Esophagus squamous epithelium (tissue), 5 donors: ENCODE data around the gene KDM1B. TPM values are rescaled to one million over a fixed set of nuclear protein-coding genes. Genes with fewer than 3 reads are reported as not detected.
"Not testable (repeated sequence)": the region's sequence is repeated elsewhere in the genome, so short reads cannot be mapped to it uniquely, and the experiment has no call there.

ENCODE experiments used
- DNase-seq: peaks from one replicate; lab custom pipeline; 2025; lab: John Stamatoyannopoulos, UW
- H3K27ac ChIP-seq, 4 donors: fragments of 200-600 bp; sonication (generic); one replicate each; pipeline ENCODE4 v1.5.1; 2016 to 2019; ENCODE audit warnings: mild to moderate bottlenecking in 1 of 4
- H3K27me3 ChIP-seq, 4 donors: fragments of 200-600 bp; sonication (generic); 1 replicate in 3 of 4; 2 replicates in 1 of 4; pipeline versions ENCODE4 v1.5.1 to v1.6.0; 2017 to 2021; ENCODE audit warnings: antibody characterized with exemption in 1 of 4
- H3K36me3 ChIP-seq, 3 donors: fragments of 200-600 bp; sonication (generic); one replicate each; pipeline ENCODE4 v1.5.1; 2016 to 2019
- H3K4me1 ChIP-seq, 3 donors: fragments of 200-600 bp; sonication (generic); one replicate each; pipeline ENCODE4 v1.5.1; 2017 to 2019
- H3K4me3 ChIP-seq, 4 donors: fragments of 200-600 bp; sonication (generic); 1 replicate in 3 of 4; 2 replicates in 1 of 4; pipeline ENCODE4 v1.5.1; 2016 to 2019; ENCODE audit warnings: mild to moderate bottlenecking in 2 of 4, moderate library complexity in 1 of 4
- H3K9me3 ChIP-seq, 3 donors: fragments of 200-600 bp; sonication (generic); one replicate each; pipeline ENCODE4 v1.5.1; 2016 to 2019
- POLR2A ChIP-seq, 4 donors: fragments of 450-650 bp; IDR thresholded peaks; one replicate each; pipeline ENCODE4 v1.6.1; 2017; ENCODE audit warnings: antibody characterized with exemption in 4 of 4, mild to moderate bottlenecking in 4 of 4, moderate library complexity in 3 of 4
- WGBS, 2 donors: methylation state at CpG; one replicate each; pipeline ENCODE4 v1.1.5; 2018; 5-methylcytosine and 5-hydroxymethylcytosine counted together
- intact Hi-C: fragments of 100-400 bp; cut with DNase I; formaldehyde crosslinking; loops from one replicate; pipeline ENCODE4 v1.15.0; 2022
- total RNA-seq, 4 donors: library from RNA; depleted of rRNA; stranded (reverse); fragments of >200 nt; gene quantifications; one replicate each; pipeline ENCODE4 v1.1.0, GENCODE V29; 2016
- TF ChIP-seq, protein P1 (sequence below), 6 experiments: fragments of 450-650 bp in 4 of 6; fragments of 200-600 bp in 2 of 6; sonication (generic) in 2 of 6; IDR thresholded peaks; one replicate each; pipeline ENCODE4 v1.5.1; 2016 to 2019; ENCODE audit warnings: antibody characterized with exemption in 6 of 6, mild to moderate bottlenecking in 4 of 6, moderate library complexity in 4 of 6
- donor health status: DM: yes; HTN: yes; CAD: no.

The KDM1B gene
- total RNA-seq, 4 donors from 2014 or later, result 12.2 to 24.5 (median 18.2) TPM

DNA sequence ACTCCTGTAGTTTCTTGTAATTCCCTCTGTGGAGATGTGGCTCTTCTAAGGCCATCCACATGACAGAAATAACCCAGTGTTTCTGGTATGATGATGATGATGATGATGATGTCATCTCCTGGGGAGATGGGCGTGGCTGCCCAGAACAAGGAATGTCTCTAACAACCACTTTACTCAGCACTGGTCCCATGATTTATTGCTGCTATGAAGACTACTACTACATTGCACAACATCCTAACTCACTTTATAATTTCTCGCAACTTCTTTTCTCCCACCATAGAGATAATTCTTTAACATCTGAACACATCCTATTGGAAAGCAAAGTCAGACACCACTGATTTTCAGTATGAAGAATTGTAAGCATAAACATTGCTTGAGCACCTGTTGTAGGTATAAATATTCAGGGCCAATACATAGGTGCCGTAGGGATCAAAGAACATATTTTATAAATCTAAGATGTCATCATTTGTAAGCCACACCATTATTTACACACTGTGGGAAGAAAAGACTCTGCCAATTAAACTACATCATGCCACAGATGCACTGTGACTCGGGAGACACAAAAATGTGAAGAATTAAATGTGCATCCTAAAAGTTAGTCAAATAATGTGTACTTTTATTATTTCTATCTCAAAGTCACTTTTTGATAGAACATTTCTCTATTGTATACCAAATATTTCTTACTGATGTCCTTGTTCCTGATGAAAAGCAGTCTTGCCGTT lies 6.8 kb upstream of the KDM1B start:
- H3K36me3 ChIP-seq, result peaks cover 0 to 45% (median 0%) of the 10 kb centered on the region in 3 donors
- no peaks in the 10 kb centered on the region for H3K27me3 ChIP-seq
- H3K4me3 ChIP-seq, result no peak overlapping the region
- TF ChIP-seq POLR2A (IDR thresholded peaks at IDR 0.05), result no peak
- TF ChIP-seq, protein P1, sequence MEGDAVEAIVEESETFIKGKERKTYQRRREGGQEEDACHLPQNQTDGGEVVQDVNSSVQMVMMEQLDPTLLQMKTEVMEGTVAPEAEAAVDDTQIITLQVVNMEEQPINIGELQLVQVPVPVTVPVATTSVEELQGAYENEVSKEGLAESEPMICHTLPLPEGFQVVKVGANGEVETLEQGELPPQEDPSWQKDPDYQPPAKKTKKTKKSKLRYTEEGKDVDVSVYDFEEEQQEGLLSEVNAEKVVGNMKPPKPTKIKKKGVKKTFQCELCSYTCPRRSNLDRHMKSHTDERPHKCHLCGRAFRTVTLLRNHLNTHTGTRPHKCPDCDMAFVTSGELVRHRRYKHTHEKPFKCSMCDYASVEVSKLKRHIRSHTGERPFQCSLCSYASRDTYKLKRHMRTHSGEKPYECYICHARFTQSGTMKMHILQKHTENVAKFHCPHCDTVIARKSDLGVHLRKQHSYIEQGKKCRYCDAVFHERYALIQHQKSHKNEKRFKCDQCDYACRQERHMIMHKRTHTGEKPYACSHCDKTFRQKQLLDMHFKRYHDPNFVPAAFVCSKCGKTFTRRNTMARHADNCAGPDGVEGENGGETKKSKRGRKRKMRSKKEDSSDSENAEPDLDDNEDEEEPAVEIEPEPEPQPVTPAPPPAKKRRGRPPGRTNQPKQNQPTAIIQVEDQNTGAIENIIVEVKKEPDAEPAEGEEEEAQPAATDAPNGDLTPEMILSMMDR (IDR thresholded peaks at IDR 0.05), result no peak
- no peak overlapping the region for H3K27ac ChIP-seq
- no peaks in the 10 kb centered on the region for H3K9me3 ChIP-seq
- 85 to 90% methylated on average over 5 of the region's 5 CpGs for WGBS, 2 donors
- DNase-seq, result no peak
- peaks cover 2 to 10% (median 3%) of the 10 kb centered on the region in 3 donors for H3K4me1 ChIP-seq
- intact Hi-C loops, result no loop called here

DNA sequence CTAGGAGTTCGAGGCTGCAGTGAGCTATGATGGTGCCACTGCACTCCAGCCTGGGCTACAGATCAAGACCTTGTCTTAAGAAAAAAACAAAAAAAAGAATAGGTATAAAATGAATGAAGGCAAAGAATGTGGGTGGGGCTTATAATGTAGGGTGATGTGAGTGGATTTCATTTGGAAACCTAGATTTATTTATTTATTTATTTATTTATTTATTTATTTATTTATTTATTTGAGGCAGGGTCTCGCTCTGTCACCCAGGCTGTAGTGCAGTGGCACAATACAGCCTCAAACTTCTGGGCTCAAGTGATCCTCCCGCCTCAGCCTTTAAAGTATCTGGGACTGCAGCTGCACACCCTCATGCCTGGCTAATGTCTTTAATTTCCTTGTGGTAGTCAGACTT lies 3.8 kb upstream of the KDM1B start:
- H3K9me3 ChIP-seq, H3K27me3 ChIP-seq, DNase-seq, H3K27ac ChIP-seq, H3K4me3 ChIP-seq: not testable (repeated sequence)
- WGBS, 2 donors, result 92 to 93% methylated on average over 3 of the region's 3 CpGs
- peaks cover 0 to 23% (median 0%) of the 10 kb centered on the region in 3 donors for H3K36me3 ChIP-seq
- peaks cover 11 to 28% (median 13%) of the 10 kb centered on the region in 3 donors for H3K4me1 ChIP-seq
- intact Hi-C loops, result loop anchor here (5.0 kb wide), 1 partner anchor 111 kb away; the partner anchor contains the start of gene DEK

DNA sequence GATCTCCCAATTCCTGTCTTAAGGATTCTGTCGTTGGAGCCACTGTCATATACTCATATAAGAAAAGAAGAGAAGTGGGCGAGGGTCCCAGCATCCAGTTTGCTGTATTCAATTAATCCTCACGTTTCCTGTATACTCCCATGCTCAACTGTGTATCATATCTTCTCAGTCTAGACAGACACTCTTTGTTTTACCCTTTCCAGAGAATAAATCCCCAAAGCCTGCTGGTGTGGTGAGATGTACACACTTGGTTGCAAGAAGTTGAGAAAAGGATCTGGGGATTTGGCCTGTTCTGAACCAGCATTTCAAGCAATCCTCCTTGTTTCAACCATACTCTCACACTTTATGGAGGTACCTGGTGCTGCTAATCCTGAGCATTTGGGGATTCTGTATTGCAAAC lies 3.4 kb upstream of the KDM1B start:
- Histone ChIP-seq H3K9me3 (no peaks in the 10 kb centered on the region), H3K27ac (no peak overlapping the region), H3K4me1 (peaks cover 11 to 32% (median 13%) of the 10 kb centered on the region in 3 donors), H3K4me3 (no peak overlapping the region), H3K36me3 (peaks cover 0 to 21% (median 0%) of the 10 kb centered on the region in 3 donors), H3K27me3 (no peaks in the 10 kb centered on the region)
- intact Hi-C loops, result loop anchor here (5.0 kb wide), 1 partner anchor 110 kb away; the partner anchor contains the start of gene DEK
- 81 to 87% methylated on average over 3 of the region's 3 CpGs for WGBS, 2 donors
- DNase-seq, result no peak
- TF ChIP-seq, protein P1 (IDR thresholded peaks at IDR 0.05), result no peak
- no peak for TF ChIP-seq POLR2A (IDR thresholded peaks at IDR 0.05)

DNA sequence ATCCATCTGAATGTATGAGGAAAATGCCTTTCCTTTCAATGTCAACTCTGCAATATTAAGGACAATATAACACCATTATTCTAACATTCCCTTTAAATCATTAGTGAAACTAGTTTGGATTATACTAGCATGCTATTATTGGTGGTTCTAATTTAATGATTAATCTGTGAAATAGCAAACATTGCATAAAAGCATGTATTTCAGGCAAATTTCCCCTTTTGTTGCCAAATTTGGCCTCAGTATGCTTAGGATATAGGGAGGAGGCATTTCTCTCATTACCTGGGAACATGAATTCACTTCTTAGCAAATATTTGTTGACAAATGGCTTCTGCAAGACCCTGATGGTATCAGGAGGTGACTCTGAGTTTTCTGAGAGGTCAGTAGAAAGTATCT lies 1.9 kb upstream of the KDM1B start:
- H3K36me3 ChIP-seq, result peaks cover 0 to 7% (median 0%) of the 10 kb centered on the region in 3 donors
- no peaks in the 10 kb centered on the region for H3K9me3 ChIP-seq
- H3K27ac ChIP-seq, result peak overlapping the region in 2 of 4 donors; percentile 41 to 45
- intact Hi-C loops, result loop anchor here (5.0 kb wide), 1 partner anchor 109 kb away; the partner anchor contains the start of gene DEK
- H3K27me3 ChIP-seq, result no peaks in the 10 kb centered on the region
- H3K4me3 ChIP-seq, result no peak overlapping the region
- TF ChIP-seq POLR2A (IDR thresholded peaks at IDR 0.05), result no peak
- TF ChIP-seq, protein P1 (IDR thresholded peaks at IDR 0.05), result no peak
- DNase-seq, result no peak
- H3K4me1 ChIP-seq, result peaks cover 11 to 32% (median 13%) of the 10 kb centered on the region in 3 donors

DNA sequence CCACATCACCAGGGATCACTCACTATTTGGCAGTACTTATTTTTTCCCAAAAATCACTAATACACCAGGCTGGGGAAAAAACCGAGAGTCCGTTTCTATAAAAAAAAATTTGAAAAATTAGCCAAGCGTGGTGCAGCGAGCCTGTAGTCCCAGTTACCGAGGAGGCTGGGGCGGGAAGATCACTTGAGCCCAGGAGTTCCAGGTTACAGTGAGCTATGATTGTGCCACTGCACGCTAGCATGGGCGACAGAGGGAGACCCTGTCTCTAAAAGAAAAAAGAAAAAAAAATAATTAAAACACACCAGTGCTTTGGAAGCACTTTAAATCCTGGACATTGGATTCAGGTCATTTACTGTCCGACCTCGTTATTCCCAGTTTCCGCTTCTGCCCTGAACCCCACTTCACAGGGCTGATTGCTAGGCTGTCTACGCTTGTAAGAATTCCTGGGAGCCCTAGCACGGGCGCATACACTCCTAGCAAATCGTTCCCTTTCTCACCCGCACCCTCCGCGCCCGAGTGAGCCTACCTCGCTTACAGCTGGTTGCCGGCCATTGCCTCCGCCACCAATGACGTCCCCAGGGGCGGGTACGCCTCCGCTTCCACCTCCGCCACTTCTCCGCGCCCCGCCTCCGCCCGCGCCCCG lies 594 bp upstream of the KDM1B start, which contains the start of gene TPMT:
Gene TPMT, minus strand, starts transcription at position 571 of the 643 bp plus-strand sequence. CDS start 5,950 bp downstream, outside the sequence.
- TF ChIP-seq POLR2A (IDR thresholded peaks at IDR 0.05), result peak in 2 of 4 donors; percentile 60 to 62
- TF ChIP-seq, protein P1 (IDR thresholded peaks at IDR 0.05), result no peak
- 0 to 2% methylated on average over 12 to 27 of the region's 34 CpGs for WGBS, 2 donors

More for the DNA sequence above, 594 bp upstream of the KDM1B start, which contains the start of gene TPMT:
- intact Hi-C loops, result loop anchor here (5.0 kb wide), 1 partner anchor 108 kb away; the partner anchor contains the start of gene DEK
- Histone ChIP-seq H3K9me3 (no peaks in the 10 kb centered on the region), H3K4me1 (peaks cover 11 to 32% (median 13%) of the 10 kb centered on the region in 3 donors), H3K27ac (peak within 1 kb of the TSS; percentile 93 to 99 (median 95)), H3K36me3 (no peaks in the 10 kb centered on the region), H3K27me3 (no peaks in the 10 kb centered on the region), H3K4me3 (peak within 1 kb of the TSS; percentile 89 to 99 (median 95))
- DNase-seq, result no peak
